COR-L47 (cell line): Measurements from ENCODE around the gene HEYL.

Experiments
- DNase-seq: peaks from one replicate; lab custom pipeline; 2025; lab: John Stamatoyannopoulos, UW

HEYL gene

DNA sequence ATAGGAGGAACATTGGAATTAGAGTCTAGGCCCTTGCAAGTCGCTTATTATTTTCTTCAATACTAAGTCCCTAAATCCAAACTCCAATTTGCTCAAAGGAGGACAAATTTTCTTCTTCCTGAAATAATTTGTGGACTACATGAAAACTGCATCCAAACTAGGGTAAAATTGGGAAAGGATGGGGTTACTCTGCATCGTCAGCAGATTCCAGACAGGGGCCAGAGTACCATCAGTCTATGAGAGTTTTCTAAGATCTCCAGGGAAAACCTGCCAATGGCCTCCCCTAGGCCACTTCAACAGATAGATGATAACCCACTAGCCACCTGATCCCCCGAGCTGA is 508 bp downstream of the HEYL start:
- no peak for DNase-seq

- DNase-seq, result no peak
These were observed 2.1 kb downstream of the HEYL start for GRCh38 chr1:39637361-39637760.

DNA sequence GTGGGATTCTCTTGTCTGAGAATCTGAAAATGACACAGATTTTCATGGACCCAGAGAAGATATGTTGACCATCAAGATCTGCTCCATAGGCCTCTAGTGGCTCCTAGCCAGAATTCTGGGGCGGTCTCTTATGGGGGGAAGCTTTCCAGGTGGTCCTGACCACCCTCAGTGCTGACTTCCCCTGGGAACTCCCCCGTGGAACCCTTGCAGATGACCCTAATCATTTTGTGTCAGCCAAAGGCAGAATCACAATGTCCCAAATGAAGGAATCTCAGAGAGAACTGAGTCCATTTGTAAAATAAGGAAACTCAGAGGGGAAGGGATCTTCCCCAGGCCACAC is 3.6 kb downstream of the HEYL start:
- no peak for DNase-seq

DNA sequence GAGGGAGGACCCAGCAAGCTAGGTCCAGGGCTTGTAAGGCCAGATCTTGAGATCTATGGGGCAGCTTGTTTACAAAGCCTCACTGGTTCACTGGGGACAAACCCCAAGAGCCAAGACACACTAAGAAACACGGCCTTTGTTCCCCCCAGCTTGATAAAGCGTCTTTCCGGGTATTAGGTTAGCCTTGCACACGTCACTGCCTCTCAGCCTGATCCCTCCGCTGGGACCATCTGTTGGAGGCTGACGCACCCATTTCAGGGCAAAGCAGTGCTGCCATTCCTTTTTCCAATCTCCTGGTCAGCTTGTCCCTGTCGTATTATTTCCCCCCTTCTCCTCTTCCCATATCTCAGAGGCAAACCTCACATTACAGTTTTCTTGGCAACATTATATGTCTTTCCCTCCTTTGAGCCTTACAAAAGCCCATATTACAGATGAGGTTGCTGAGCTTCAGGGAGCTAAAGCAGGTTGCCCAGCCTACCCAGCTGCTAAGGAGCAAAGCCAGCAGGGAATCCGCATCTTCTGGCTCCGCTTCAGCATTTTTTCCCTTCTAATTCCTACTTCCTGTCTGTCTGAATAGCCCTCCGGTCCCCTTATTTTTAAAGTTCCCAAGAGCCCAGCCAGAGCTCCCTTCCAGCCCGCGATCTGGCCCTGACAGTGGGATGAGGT is 4.1 kb downstream of the HEYL start:
- no peak for DNase-seq

DNA sequence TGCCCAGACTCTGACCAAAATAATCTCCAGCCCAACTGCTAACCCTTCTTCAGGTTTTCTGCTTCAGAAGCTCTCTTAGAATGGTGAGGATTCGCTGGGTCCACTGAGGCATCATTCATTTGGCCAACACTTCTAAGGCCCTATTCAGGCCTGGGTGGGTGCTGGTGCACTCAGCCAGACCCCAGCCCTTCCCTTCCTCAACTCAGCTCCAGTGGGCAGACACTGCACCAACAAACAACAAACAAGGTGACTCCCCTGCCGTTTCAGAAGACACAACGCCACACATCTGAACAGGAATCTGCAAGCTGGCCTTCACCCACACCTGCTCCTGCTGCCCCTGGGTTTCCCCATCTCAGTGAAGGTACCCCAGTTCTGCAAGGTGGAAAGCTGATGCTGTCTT is 6.0 kb downstream of the HEYL start:
- DNase-seq, result no peak

DNA sequence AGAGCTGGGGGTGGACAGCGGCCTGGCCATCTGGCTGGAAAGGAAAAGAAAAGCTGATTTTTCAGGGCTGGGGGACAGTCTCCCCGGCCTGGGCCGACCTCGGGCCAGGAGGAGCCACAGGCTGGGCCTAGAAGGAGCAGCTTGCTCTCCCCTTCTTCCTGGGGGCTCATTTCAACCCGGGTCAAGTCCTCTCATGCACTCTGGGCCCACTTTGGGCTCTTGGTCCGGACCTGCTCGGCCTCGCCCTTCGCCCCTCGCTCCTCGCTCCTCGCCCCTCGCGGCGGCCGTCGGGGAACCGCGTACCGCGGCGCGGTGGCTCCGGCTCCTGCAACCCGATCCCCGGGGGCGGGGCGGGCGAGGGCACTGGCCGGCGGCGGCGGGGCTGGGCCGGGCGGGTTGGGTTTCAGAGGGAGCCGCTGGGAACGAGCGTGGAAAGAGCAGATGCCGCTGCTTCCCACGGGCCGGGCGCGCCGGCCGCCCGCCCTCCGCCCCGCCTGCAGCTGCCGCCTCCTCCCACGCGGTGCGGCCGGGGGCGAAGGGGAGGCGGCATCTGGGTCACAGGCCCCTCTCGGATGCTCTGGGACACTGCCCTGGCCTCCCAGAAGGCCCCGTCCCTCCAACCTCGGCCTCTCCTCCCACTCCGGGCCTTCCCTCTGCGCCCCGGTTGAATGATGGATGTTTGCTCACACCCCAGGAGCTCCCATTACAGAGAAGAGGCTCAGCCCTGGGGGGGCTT is 6.6 kb downstream of the HEYL start:
- DNase-seq, result peak; percentile 64

DNA sequence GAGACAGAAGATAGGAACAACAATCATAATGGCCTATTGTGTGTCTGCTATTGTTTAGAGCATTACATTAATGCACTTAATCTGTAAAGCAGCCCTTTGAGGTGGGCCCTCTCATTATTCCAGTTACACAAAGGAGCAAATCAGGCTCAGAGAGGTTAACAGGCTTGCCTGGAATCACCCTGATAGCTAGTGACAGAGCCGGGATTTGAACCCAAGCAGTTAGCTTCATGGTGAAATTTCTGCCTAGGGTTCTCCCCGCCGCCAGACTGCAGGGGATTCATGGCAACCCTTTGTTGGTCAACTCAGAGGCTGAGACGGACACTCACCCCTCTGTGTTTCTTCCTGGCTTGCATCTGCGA is 7.1 kb downstream of the HEYL start:
- DNase-seq, result no peak

DNA sequence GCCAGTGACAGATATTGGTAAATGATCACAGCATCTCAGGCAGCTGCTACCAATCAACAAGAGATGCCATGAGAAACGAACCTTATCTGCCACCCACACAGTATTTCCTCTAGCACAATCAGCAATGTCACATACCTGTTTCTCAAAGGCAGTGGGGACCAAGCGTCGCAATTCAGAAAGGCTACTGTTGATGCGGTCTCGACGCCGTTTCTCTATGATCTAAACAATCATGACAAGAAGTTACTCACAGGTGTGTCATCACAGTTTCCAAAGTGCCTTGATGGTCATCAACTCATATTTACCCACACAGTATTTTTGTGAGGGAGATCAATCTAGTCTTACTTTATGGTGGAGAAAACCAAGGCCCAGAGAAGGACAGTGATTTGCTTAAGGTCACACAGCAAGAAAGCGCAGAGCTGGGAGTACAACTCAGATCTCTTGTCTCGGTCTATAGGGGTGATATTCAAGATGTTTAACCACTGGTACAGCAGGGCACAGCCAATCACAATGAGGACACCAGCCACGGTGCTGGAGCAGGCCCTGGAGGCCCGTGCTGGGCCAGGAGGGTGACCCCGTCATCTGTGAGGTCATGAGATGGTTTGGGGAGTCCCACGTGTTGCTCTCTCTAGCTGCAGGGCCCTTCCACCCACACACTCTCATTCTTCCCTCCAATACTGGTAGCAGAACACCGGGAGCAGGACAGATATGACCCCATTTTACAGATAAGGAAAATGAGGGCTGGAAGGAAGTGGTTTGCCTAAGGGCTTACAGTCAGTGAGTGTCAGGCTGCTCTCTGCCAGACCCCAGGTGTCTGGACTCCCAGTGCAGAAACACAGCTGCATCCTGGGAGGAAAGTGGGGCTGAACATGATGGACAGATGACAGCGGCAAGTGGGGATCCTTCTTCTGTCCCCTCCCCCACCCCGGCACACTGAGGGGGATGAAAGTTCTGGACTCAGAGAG is 7.8 kb downstream of the HEYL start:
- DNase-seq, result no peak

GRCh38 chr1:39628807-39629350 is 10.6 kb downstream of the HEYL start:
- DNase-seq, result no peak

GRCh38 chr1:39626646-39627045 is 12.8 kb downstream of the HEYL start:
- DNase-seq, result no peak

DNA sequence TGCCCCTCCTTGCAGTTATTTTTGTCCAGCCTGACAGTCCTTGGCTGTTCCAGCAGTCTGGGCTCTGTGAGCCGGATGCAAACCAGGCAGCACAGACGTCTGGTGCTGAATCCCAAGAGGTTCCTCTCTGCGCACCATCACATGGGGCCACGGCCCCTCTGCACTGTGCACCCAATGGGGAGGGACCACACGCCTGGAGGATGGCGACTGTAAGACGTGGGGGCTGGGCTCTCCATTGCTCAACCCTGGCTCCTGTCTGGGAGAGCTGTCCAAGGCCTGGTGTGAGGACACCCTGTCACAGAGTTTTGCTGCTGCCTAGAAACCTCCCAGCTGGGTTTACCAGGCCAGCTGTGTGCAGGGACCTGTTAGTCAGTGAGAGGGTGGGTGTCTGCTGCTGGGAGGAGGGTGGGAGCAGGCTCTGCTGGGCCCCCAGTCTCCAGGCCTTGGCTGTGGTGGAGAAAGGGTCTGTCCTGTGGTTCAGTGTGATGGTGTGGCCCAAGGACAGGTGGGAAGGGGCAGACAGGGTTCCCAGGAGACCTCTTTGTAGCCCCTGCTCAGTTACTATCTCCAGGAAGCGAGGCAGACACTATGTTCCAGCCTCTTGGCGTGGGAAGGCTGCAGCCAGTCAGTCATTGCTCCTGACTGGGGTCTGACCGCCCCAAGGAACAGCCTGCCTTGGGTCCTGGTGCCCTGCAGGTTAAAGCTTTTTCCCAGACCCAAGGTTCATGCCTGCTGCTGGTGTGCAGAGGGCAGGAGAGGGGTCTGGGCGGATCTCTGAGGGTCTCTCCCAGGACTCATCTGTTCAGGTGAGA is 13.8 kb downstream of the HEYL start:
- no peak for DNase-seq

- no peak for DNase-seq
These were observed 14.4 kb downstream of the HEYL start for GRCh38 chr1:39625009-39625408.

DNA sequence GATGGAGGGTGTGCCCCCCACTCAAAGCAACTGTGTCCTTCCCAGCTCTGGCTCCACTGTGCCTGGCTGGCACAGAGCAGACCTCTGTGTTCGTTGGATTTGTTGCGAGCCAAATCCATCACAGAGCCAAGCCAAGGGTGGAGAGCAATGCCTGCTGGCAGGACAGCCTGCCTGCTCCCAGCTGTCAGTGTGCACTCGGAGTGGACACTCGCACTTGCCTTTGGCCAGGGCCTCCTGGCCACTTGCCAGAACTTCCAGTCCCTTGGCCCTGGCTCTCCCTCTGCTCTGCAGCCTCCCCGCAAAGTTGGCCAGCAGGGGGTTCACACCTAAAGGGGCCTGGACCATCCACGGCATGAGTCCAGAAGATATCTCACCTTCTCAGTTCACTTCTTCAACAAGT is 16.4 kb downstream of the HEYL start:
- DNase-seq, result no peak

GRCh38 chr1:39622427-39622826 is 17.0 kb downstream of the HEYL start:
- DNase-seq, result no peak

- no peak for DNase-seq
These were observed 18.7 kb downstream of the HEYL start for GRCh38 chr1:39620659-39621165.

DNA sequence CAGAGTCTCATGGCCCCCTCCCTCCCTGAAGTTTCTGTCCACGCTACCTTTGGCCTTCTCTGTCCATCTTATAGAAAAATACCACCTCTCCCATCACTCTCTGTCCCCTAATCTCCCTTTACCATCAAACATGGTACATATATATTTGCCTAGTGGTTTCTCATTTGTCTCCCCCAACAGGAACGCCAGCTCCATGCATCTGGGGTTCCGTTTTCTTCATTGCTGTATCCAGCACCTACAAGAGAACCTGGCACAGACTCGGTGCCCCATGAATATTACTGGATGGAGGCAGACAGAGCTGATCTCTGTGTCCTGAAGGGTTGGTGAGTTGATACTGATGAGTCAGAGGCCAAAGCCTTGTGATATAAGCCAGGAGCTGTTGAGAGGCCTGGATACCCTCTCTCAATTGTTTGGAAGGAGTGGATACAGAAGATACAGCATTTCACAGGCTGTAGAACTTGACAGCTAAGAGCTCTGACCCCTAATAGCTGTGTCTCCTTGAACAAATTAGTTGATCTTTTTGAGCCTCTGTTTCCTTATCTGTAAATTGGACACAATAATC is 21.9 kb downstream of the HEYL start:
- DNase-seq, result no peak

DNA sequence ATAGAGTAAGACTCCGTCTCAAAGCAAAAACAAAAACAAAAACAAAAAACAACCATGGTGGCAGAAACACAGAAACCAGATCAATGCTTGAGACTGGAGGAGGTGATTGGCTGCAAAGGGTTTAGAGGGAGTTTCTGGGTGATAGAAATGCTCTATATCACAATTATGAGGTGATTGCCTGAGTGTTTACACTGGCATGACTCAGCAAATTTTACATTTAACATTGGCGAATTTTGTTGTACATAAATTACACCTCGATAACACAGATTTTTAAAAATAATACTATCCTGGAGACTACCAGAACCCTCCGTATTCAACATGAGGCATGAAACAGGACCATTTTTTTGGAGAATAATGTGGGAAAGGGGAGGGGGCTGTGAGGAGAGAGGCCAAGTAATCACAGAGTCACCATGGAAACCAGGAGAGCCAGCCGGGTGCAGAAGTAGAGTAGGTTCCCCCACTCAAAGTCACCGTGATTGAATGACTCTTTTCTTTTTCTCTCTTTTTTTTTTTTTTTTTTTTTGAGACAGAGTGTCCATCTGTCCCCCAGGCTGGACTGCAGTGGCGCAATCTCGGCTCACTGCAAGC is 24.3 kb downstream of the HEYL start:
- no peak for DNase-seq

GRCh38 chr1:39614488-39614887 is 25.0 kb downstream of the HEYL start:
- no peak for DNase-seq

DNA sequence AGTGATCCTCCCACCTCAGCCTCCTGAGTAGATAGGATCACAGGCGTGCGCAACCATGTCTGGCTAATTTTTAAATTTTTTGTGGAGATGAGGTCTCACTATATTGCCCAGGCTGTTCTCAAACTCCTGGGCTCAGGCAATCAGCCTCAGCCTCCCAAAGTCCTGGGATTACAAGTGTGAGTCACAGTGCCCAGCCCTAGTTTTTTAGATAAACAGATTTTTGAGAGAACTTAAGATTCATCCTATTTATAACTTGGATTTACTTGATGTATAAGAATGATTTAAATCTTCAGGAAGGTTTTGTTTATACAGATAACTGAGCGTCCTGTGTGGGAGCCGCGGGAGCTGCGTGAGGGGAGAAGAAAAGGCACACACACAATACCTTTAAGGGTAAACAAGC is 26.2 kb downstream of the HEYL start:
- no peak for DNase-seq

GRCh38 chr1:39609618-39610331 is 29.7 kb downstream of the HEYL start:
- DNase-seq, result peak; percentile 21
